GM18520 (cell line): ENCODE results near the gene CDCA7L.
A peak's percentile ranks its signal among the peaks of the same experiment; 100 is the strongest.
"Not testable (repeated sequence)": the region's sequence is repeated elsewhere in the genome, so short reads cannot be mapped to it uniquely, and the experiment has no call there.

Source experiments
- ATAC-seq: cut with Tn5 transposase; IDR thresholded peaks from one replicate; pipeline ENCODE4 v1.9.1; 2021; ENCODE audit not compliant: unreplicated experiment

Gene CDCA7L

GRCh38 chr7:21944616-21945453 is 864 bp downstream of the CDCA7L start:
- no peak for ATAC-seq

DNA sequence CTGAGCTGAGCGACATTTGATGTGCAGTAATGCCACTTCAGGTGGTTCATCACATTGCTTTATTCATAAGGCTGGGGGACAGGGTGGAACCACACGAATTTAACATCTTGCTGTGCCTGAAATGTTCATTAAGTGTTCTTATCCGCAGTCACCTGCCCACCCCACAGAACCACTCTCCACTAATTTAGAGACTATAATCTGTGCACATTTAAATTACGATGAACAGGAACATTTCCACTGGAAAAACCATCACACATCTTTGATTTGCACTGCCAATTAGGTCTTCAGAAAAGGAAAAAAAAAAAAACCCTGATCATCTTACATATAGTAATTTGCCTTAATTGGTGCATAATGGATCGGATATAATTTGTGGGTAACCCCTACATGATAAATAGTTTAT is 2.3 kb downstream of the CDCA7L start:
- no peak for ATAC-seq

- no peak for ATAC-seq
Observed at GRCh38 chr7:21942955-21943354, 2.7 kb downstream of the CDCA7L start.

GRCh38 chr7:21941611-21942141 is 4.0 kb downstream of the CDCA7L start:
- no peak for ATAC-seq

GRCh38 chr7:21939858-21940372 is 5.8 kb downstream of the CDCA7L start:
- no peak for ATAC-seq

DNA sequence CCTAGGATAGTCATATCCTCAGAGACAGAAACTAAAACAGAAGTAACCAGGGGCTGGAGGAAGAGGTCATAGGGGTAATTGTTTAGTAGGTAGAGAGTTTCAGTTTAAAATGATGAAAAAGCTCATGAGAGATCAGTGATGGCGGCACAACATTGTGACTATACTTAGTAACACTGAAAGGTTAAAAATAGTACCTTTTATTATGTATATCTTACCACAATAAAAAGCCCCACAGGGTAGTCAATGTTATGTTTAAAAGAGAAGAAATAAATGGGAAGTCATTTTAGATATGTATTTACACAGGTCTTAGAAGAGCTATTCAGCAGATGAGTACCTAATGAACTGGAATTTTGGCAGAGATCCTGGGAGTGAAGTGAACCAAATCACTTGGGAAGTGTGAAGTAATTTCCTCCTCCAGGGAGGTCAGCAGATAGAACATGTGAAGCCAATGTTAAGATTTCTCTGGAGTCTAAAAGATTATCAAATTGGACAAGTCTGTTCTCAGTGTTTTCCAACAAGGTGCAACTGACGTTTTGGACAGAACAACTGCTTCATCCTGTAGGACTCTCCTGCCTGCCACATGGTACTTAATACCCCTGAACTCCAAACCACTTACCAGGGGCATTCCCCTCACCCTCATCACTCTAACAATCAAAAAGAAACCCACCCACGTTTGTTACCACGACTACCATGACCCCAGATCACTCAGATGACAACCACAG is 6.4 kb downstream of the CDCA7L start:
- ATAC-seq: peak; percentile 83

DNA sequence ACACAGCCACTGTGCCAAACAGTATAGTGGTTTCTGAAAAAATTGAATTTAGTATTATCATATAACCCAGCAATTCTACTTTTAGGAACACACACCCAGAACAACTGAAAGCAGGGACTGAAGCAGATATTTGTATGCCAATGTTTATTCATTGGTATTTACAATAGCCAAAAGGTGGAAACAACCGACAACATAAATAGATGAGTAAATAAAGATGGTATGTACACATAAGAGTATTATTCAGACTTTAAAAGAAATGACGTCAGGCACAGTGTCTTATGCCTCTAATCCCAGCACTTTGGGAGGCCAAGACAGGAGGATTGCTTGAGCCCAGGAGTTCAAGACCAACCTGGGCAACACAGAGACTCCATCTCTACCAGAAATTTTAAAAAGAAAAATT is 7.2 kb downstream of the CDCA7L start:
- ATAC-seq: no peak

- ATAC-seq: no peak
Observed at GRCh38 chr7:21934808-21935207, 10.9 kb downstream of the CDCA7L start.

DNA sequence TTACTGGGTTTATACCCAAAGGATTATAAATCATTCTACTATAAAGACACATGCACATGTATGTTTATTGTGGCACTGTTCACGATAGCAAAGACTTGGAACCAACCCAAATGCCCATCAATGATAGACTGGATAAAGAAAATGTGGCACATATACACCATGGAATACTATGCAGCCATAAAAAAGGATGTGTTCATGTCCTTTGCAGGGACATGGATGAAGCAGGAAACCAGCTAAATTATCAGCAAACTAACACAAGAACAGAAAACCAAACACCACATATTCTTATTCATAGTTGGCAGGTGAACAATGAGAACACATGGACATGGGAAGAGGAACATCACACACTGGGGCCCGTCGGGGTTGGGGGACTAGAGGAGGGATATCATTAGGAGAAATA is 12.4 kb downstream of the CDCA7L start:
- not testable (repeated sequence) for ATAC-seq

- ATAC-seq: no peak
Observed at GRCh38 chr7:21927693-21928092, 18.0 kb downstream of the CDCA7L start.

DNA sequence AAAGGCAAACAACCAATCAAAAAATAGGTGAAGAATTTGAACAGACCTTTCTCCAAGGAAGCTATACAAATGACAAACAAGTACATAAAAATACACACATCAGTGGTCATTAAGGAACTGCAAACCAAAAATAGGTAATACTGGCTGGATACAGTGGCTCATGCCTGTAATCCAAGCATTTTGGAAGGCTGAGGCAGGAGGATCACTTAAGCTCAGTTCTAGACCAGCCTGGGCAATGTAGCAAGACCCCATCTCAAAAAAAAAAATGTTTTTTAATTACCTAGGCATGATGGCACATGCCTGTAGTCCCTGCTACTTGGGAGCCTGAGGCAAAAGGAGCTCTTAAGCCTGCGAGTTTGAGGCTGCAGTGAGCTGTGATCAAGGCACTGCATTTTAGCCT is 19.3 kb downstream of the CDCA7L start:
- ATAC-seq: no peak

DNA sequence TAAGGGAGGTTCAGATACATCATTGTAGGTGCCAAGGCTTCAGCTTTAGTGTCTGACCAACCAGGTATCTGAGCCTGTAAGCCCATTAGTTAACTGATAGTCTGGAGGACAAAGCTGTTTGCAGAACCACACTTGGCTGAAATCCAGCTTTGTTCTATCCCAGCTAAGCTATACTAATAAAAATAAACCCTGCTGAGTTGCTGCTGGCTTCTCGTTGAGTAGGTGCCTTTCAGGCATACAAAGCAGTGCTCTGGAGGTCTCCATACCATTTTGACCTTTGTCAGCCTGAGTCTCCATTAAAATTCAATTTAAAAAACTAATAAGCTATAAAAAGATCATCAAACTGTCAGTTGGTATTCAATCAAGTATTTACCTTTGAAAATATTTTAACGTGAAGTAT is 22.0 kb downstream of the CDCA7L start:
- no peak for ATAC-seq

DNA sequence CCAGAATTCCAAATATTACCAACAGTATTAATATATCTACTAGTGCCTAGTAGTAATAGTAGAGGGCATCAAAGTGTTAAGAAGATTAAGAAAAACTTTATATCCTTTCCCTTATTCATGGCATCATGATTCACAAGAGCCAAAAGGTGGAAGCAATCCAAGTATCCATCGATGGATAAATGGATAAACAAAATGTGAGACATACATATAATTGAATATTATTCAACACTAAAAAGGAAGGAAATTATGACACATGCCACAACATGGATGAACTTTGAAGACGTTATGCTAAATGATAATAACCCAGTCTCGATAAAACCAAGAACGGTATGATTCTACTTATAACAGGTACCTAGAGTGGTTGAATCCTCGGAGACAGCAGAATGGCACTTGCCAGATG is 23.1 kb downstream of the CDCA7L start:
- no peak for ATAC-seq

- no peak for ATAC-seq
Observed at GRCh38 chr7:21920936-21921335, 24.8 kb downstream of the CDCA7L start.

DNA sequence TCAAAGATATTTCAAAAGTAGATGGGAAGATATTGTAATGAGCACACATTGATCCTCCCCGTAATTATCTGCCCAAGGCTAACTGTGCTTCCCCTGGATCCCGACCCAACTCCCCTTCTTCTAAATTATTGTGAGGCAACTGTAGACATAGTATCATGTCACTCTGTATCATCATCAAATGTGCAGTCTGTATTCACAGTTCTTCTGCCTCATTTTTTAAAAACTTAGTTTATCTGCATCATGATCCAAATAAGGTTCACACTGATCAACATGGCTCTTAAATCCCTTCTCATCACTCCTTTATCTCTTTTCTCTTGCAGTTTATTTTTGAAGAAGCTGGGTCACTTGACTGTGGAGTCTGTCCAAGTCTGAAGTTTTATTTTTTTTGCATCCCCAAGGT is 27.5 kb downstream of the CDCA7L start:
- ATAC-seq: no peak

DNA sequence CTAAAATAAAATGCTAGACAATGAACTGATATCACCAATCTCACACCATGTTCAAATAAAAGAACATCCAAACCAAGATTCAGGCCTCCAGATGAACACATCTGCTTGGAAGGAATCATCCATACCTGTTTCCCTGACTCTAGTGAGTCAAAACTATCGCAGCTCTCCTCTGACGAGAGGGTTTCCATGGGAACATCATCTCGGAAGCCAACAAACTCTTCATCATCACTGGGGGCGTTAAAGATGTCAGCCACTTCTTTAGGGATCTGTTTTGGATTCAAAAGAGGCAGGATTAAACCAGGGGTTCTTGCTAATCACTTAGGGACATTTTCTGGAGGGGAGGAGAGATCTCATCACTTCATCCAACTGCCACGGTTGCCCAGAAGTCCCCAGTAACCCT is 29.1 kb downstream of the CDCA7L start:
- no peak for ATAC-seq

DNA sequence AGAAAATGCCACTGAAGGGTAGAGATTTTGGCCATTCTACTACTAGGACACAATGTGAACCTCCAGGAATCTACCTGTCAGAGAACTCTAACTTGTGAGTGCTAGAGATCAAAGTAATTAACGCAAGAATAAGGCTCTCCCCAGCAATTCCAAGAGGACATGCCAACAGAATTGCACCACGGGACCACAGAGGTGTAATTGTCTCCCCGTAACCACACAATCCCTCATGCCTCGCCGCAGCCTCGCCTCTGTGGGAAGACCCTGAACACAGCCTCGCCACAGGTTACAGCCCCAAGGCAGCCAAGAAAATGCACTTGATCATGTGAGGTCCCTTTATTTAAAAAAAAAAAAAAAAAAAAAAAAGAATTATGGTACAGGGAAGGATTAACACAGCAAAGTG is 29.5 kb downstream of the CDCA7L start:
- ATAC-seq: no peak

DNA sequence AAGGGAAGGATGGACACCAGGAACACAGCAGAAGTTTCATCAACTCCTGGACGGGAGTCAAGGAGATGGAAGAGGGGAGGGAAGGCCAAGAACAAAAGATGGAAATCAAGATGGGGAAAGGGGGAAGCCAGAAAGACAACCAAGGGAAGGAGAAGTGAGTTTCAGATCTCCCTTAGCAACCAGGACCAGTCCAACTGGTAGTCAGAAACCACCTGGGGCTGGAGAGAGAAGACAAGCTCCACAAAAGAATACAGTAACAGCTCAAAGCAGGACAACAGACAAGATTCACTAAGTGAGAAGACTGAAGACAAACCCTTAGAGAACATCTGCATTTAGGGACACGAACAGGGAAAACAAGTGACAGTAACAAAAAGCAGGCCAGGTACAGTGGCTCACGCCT is 30.6 kb downstream of the CDCA7L start:
- no peak for ATAC-seq

GRCh38 chr7:21914671-21915070 is 31.0 kb downstream of the CDCA7L start:
- ATAC-seq: no peak

GRCh38 chr7:21912931-21913780 is 32.5 kb downstream of the CDCA7L start:
- ATAC-seq: no peak

DNA sequence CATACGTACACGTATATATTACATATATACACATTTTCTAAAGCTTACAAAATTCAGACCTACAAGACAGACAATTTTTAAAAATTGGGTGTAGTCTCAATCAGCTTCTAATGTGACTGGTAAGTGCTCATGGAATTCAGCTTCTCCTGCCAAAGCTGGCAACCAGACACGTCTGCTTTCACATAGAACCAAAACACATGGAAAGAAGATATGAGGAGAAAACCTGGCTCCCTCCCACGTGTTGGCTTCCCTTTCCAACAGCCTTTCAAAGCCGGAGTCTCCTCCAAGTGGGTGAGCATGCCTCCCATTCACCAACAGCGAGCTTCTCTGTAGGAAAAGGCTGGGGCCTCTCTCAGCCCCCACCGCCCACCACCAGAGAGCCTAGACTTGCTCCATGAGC is 33.4 kb downstream of the CDCA7L start:
- ATAC-seq: no peak
